Hematopoietic multipotent progenitor cell treated with erythropoietin and hydrocortisone succinate and interleukin-3 and kit ligand, for 4 days (in vitro differentiated cells): ENCODE measurements around the gene GRIA1.

ENCODE experiments used
- DNase-seq: peaks from one replicate; pipeline ENCODE4 v3.0.0-alpha.2; 2015

Gene GRIA1

DNA sequence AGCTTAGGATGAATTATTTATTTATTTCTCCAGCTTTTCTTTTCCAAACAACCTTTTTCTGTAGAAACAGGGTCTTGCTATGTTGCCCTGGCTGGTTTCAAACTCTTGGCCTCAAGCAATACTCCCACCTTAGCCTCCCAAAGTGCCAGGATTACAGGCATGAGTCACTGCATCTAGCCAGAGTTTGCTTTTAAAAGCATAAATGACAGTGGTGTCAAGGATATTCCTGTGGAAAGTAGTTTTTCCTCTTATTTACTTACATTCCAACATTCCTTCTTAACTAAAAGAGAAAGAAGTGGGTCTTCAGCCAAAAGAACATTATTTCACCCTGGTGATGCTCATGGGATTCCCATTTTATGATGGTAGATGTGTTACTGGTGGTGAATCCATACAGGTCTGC lies 62.4 kb downstream of the GRIA1 start:
- no peak for DNase-seq

DNA sequence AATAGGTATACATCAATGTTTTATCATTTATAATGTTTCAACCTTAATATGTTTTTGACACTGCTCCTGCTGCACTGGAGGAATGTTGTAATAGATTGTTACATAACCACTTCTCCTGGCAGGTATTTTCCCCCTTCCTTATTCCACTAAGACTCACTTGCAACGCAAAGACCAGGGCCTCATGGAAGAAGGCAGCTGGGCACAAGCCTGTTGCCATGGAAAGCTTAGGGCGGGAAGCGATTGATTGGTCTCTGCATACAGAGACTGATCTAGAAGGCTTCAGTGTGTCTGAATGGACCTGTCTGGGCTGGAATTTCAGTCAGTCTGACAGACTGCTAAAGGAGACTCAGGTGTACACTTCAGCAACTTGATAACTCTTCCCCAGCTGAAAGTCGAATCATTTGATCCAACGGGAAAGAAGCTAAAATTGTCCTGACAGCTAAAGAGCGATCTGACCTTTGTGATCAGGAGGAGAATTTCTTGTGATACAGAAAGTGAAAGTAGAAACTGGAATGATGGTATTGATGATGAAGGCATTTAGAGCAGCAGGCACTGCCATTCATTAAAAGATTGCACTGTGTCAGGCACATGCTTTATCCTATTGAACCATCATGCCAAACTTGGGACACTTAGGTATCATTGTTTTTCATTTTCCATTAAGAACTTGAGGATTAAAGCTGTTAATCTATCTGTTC lies 65.1 kb downstream of the GRIA1 start:
- DNase-seq = no peak

DNA sequence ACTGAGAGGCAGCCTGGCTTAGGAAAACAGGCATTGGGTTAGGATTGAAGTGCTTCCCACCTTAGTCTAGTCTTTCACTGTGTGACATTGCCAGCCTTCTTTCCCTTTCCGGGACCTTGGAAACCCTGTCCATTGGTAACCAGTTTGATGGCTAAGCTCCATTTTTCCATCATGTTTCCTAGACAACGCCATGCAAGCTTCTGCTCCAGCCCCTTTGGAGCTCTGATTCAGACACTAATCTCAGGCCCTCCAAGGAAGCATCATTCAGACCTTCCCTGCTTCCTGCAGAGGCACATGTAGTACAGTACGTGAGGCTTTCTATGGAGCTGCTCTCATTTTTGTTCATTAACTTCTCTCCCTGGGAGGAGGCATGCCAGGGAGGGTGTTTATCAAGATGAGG lies 68.5 kb downstream of the GRIA1 start:
- no peak for DNase-seq

DNA sequence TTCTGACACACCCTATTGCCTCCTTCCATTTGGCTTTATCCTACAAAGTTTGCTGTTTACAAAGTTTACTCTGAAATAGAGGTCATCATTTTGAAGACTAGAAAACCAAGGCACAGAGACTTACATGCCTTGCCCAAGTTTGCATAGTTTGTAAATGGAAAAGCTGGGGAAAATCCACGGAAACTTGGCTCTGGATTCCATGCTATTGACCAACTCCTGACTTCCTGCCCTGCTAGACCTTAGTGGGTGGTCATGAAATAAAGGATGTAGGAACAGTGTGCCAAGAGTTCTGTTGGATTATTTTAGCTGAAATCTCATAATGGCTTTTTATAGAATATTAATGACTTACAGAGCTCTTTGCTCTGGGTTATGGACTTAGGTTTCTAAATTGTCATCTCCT lies 69.5 kb downstream of the GRIA1 start:
- DNase-seq = no peak

DNA sequence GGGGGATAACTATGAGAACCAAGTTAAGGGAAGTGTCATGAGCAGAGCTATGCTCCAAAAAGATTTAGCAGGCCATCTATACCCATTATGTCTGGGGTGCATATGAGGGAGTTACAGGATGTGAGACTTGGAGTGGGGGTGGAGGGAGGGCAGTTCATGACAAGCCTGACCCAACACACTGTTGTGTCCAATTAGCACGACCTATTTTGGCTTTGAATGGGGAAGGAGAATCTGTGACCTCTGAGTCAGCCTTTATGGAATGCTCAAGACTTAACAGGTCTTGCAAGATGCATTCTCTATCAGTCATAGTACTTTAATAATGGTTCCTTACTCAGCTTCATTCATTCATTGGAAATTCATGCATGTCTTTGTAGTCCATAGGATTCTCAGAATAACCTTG lies 71.7 kb downstream of the GRIA1 start:
- no peak for DNase-seq

DNA sequence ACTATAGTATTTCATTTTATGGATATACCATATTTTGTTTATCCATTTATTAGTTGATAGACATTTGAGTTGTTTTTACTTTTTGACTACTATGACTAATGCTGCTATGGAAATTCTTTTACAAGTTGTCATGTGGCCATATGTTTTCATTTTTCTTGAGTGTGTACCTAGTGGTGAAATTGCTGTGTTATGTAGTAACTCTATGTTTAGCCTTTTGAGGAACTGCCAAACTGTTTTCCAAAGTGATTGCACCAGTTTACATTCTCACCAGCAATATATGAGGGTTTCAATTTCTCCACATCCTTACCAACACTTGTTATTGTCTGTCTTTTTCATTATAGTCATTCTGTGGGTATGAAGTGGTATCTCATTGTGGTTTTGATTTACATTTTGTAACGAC lies 75.4 kb downstream of the GRIA1 start:
- DNase-seq = no peak

DNA sequence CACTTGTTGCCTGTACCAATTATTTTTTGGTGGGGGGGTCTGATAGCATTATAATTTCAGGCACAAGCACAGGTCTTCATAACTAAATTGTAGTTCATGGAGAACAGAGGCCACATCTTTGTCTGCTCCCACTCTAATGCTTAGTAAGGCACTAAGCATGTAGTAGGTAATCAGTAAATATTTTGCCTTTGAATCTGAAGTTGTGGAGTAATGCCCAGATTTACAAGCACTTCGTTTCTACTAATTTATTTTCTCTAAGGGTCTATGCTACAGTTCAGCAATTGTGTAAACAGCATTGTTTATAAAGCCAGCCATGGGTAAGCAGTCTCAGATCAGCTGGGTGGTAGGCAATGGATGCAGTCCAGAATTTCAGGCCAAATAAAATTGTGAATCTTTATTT lies 78.6 kb downstream of the GRIA1 start:
- DNase-seq = no peak

DNA sequence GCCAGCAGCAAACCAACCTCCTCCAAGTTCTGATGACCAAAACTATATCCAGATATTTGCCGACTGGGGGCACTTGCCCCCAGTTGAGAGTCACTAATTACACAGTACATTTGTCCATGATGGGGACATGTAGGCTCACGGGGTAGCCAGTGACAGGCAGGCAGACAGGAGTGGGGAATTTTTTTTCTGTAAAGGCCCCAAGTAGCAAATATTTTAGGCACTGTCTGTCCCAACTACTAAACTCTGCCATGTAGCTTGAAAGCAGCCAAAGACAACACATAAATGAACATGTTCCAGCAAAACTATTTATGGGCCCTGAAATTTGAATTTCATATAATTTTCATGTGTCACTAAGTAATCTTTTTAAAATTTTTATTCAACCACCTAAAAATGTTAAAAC lies 80.7 kb downstream of the GRIA1 start:
- DNase-seq = no peak

DNA sequence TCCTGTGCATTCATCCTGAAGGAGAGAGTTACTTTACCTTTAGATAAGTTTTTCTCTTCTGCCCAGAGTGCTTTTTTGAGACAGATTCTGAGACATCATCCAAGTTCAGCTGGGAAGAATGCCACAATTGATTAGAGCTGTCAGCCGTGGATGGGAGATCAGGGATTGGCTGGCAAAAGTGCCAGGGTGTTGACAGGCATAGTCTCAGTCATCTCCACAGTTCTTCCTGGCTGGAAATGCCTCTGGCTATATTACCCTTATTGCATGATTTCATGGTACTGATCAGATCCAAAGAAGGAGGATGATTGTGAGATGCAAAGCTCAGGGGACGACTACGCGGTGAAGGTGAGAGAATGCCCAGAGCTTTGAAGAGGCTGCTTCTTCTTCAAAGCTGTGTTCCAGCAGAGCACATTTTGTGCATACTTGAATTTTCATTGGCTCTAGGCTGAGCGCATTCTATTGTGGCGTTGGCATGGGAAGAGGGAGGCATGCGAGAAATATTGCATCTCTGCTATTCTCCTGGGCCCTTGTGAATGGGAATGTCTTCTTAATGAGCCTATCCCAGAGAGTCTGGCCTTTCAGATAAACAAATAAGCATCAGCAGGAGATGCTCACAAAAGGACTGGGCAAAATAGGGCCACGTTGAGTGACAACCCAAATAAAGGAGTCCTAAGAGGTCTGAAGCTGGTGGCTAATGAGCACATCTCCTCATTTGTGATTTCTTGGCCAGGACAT lies 82.1 kb downstream of the GRIA1 start:
- no peak for DNase-seq

DNA sequence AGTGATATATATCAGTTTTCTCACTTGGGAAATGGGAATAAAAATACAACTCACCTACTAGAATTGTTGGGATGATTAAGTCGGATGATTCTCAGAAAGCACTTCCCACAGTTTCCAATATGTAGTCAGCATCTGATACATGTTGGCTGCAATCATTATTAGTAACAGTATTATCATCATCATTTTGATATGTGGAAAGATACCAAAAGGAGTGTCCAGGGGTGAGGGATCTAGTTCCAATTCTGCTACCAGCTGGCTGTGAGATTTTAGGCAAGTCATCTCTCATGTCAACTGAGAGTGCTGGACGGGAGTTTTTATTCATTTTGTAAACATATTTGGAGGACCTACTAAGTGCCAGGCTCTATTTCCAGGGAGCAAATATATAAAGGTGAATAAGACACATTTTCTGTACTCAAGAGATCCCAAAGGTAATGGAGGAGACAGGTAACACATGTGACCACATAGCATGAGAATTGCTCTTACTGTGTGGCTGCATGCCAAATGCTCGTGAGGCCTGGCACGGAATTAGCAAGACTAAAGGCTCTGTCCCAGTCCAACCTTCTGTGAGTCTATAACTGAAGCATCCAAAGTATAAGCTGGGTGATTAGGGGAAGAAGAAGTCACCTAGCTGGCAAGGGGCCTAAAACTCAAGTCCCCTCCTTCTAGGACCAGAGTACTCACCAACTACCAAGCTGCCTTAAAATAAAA lies 83.0 kb downstream of the GRIA1 start:
- DNase-seq = no peak

DNA sequence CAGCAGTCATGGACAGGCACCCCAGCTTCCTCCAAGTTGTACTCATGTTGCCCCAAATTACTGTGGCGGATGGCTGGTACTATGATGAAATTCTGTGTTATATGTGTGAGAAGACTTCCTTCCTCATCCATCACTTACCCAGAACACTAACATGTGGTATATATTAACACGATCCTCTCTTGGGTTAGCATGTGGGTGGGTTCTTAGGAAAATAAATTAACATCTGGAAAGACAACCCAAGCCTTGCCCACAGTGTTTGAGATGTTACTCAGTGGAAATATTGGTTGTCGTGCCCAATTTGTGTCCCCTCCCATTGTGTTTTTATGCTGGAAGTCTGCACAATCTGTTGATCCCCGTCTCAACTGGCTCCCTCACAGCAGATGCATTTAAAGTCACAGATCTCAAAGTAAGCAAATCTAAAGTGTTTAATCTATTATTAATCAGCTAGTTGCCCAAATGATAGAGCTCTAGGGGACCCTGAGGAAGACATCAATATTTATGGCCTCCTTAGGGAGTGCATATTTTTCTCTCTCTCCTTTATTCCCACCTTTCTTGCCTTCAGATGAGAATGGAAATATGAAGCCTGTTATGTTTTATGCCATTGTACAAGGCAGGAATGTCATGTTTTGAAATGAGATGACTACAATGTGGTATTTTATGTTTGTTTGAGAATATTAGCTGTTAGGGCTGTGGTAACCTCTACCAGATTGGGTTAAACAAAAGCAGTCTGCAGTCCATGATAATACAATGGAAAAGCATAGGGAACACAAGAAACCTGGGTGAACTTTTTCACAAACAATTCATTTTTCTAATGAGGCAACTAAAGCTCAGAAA lies 93.9 kb downstream of the GRIA1 start:
- no peak for DNase-seq

DNA sequence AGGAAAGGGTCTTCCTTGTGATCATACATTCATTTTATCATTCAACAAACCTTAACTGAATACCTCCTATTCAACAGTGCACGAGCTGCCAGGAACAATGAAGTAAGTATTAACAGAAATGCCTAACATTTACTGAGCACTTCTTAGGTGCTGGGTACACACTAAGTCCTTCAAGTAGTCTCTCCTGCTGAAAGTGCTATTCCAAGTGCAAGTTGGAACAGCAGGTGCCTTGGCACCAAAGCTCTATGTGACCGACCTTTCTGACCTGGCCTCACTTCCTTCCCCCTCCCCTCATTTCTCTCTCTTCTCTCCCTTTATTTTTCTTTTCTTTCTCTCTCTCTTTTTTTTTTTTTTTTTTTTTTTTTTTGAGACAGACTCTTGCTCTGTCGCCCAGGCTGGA lies 94.5 kb downstream of the GRIA1 start:
- DNase-seq = no peak

DNA sequence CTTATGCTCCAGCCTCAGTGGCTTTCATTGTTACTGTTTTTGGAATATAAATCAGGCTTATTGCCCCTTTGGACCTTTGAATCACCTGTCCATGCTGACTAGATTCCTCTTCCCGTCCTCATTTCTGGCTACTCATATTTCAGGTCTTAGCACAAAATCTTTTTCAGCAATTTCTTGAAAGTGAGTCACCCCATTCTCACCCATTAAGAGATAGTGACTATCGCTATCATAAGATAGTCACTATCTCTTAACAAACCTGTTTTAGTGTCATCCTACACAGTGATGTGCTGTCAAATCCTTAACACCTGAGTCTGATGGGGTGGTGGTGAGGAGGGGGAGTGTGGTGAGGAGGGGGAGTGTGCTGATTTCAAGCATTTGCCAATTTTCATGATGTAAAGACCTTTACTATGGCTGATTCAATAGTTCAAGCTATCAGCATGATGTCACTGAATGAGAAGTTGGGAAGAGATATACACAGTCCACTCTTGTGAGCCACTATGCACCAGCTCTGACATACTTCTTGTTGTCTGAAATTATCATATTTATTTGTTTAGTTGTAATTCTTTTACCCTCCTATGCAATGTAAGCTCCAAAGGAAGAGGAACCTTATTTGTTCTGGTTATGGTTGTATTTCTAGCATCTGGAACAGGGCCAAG lies 95.3 kb downstream of the GRIA1 start:
- no peak for DNase-seq

DNA sequence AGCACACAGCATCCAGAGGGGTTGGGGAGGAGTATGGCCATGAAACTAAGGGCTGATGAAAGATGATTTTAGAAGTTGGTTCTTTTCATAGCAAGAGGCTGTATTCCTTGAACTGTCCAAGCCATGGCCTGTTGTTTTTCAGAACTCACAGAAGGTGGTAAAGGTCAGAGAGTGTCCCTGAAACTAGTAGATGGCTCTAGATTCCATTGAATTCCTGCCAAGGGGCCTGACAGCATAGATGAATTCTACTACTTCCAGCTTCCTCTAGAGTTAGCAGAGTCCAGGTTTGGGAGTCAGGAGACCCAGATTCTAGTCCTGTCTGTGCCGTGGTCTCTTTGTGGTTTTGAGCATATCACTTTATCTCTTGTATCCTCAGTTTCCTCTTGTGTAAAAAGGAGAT lies 101.6 kb downstream of the GRIA1 start:
- no peak for DNase-seq

DNA sequence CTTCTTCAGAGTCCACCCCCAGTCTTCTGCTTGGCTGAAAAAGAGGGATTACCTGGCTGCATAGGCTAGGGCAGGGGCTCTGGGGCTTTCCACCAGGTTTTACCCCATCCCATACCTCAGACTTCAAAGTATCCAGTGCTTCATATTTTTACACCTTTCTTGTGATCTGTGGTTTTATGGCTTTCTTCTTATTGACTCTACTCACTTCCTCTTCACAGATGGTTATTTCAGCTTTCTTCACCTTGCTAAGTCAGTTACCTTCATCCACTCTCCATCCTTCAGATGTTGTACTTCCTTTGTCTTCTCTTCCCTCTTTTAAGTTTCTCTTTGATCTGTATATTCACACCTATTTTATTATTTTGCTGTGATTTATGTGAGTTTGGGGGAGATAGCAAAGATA lies 104.3 kb downstream of the GRIA1 start:
- no peak for DNase-seq

DNA sequence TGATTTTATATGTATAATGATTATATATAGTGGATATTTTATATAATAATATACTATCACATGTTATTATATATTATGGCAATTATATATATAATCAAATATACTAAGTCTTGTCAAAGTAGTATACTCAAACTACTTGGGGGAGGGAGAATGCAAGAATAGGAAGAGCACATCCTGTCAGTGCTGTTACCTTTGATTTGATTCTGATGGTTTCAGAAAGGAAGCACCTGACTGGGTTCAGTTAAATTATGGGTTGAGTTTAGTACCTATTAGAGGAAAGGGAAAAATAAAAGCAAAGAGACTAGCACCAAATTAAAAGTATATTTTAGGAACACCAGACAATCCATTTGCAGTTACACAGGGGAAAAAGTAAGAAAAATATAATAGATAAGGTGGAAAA lies 107.6 kb downstream of the GRIA1 start:
- DNase-seq = no peak

DNA sequence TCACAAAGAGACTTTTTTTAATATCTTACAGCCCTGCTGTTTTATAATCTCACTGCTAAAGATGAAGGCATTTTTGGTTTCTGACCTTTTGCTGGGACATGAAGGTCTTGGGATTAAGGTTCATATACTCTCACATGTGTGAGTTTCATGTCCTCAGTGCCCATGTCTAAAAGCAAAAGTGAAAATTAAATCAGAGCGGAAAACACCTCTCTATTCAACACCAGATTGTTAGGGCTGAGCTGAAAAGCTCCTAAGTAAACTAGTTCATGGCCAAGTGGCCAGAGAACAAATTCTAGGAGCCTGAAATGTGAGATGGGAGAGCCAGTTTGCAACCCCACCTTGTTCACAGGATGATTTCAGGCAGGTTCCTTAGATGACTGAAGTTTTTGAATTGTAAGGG lies 110.9 kb downstream of the GRIA1 start:
- no peak for DNase-seq

DNA sequence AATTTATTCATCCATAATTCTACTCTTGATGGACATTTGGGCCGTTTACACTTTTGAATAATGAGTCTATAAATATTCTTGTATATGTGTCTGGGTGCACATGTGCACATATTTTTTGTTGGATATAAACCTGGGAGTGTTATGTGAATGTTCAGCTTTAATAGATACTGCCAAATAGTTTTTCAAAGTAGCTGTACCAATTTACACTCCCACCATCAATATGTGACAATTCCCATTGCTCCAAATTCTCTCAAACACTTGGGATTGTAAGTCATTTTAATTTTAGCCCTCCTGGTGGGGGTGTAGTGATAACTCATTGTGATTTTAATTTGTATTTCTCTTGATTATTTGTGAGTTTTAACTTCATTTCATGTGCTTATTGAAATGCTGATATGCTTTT lies 114.9 kb downstream of the GRIA1 start:
- DNase-seq = no peak

DNA sequence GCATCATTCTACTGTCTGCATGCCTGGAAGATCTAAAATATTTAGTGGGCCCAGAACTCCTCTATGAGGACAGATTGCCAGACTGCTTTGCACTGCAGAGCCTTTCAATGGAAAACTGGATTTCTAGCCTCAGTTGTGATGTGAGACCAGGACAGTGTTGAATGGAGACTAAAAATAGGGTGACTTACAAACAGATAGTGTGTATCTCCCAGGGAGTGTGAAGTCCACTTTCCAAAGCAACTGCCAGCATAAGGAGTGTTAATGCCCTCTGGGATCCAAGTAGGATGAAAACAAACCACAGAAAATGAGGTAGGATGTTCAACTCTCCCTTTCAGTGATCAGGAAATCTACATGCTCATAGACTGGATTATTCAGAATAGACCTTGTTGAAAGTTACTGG lies 119.5 kb downstream of the GRIA1 start:
- no peak for DNase-seq

DNA sequence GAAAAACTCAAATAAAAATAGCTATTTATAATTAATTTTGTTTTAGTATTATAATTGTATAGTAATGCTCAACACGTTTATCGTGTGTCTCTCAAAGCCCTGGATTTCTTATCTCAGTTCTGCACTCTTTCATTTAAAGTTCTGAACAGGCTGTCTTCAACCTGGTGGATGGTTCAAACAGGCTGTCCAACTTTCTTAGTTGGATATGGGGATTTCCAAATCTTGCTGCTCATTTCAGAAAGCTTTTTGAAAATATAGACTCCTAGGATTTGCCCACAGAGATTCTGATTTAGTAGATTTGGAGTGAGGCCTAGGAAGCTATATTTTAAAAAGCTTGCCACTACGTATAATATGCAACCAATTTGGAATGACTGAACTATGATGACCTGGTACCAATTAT lies 120.3 kb downstream of the GRIA1 start:
- no peak for DNase-seq

DNA sequence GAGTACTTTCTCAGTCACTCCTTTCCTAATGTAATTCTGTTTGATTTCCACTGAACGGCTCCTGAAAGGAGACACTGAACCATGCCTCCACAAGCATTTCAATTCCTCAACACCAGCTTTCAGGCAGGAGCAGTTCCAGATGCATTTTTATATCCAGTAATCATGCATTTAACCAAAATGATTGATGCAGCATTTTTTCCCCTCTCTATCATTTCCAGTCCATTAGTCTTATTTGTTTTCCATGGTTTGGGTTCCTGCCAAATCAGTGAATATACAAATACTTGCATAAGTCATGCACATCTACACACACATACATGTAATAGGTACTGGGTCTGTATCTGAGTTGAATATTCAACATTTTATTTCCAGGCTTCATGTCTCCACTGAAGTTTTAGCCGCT lies 122.7 kb downstream of the GRIA1 start:
- no peak for DNase-seq

DNA sequence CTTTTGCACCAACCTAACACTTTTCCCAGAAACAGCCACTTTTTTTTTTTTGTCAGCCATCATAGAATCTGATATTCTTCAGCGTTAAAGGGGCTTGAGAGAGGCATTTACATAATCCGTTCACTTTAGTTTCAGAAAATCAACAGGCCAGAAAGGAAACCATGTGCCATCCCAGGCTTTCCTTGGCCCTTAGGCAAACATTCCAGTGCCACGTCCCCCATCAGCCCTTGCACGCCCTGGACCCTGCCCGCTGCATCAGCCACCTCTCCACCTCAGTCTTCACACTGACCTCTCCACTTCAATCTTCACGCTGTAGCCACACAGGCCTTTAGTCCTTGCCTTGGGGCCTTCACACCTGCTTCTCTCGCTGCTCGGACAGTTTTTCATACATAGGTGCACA lies 123.2 kb downstream of the GRIA1 start:
- DNase-seq = no peak

DNA sequence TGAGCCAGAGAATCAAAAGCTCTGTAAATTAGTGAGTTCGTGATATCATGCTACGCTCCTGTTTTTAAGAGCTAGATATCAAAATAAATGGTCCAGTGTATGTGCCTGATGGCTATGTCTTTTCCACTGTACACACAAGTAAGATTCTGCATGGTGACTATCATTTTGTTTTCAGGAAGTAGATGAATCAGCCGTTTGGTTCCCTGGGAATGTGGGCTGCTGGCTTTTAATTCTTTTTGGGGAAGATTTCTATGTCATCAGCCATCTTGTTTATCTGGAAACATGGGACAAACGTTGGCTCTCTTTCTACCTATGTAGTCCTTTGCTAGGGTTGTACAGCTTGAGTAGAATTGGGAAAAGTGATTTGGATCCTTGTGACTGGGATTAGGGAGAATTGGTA lies 126.7 kb downstream of the GRIA1 start:
- DNase-seq = no peak
